HG03159 (cell line): Measurements from ENCODE around the gene MICAL1.

Experiments used
- ATAC-seq: cut with Tn5 transposase; IDR thresholded peaks from one replicate; pipeline ENCODE4 v1.9.1; 2021; ENCODE audit warnings: mild to moderate bottlenecking, moderate library complexity; ENCODE audit not compliant: unreplicated experiment

MICAL1 gene

DNA sequence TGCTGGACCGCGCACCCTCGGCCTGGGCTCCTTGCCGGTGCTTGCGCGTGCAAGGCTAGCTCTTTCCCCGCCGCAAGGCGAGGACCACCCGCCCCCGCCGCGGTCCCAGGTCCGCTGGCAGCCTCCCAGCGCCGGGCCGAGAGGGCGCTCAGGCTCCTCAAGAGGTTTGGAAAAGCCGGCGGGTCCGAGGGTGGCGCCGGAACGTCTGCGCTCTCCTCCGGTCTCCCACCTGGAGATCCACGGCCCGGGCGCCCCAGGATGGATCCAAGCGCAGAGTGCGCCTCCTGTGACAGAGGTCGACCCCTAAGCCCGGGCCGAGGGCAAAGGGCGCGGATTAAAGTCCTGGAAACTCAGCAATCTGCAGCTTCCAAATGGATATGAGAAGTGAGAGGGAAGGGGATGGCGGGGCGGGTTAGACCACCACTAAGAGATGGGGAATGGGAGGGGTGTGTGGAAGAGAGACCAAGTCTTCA, 575 bp upstream of the MICAL1 start:
- no peak for ATAC-seq

DNA sequence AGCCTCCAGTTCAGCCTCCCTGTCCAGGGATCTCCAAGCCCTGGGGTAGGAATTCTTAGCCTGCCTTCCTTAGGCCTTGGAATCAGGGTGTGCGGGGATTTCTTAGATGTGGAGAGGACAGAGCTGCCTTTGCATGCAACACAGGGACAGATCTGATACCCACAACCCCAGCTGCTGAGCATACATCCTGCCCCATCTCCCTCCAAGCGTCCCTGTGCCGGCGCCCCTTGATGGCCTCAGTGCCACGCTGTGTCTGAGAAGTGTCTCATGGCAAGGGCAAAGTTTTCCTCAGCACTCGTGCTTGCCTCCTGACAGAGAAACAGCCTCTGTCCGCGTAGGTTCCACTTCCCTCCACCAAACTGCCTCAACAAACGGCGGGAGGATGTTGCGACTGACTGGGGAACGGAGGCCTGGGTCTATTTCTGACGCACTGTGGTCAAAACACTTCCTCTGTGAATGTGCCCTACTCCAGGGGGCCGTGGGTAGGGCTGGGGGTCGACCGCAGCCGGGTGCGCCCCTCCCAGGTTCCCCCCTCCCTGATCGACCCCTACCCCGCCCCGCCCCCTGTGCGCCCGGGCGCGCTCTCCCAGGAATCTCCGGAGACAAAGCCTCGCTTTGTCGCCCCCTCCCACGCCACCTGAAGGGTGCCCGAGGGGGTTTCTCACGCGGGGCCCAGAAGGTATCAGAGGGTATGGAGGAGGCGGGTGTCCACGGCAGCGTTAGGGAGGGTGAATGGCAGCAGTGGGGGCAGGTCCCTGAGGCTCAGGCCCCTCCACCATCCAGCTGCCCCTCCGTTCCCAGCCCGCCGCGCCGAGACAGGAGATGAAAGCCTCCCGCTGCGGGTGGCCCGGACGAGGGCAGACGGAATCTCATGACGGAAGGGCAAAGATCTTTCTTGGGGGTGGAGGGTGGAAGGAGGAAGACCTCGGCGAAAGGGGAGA, 806 bp downstream of the MICAL1 start:
- ATAC-seq: peak; percentile 26

- no peak for ATAC-seq
Observed at GRCh38 chr6:109453594-109454495, 1.7 kb downstream of the MICAL1 start.

DNA sequence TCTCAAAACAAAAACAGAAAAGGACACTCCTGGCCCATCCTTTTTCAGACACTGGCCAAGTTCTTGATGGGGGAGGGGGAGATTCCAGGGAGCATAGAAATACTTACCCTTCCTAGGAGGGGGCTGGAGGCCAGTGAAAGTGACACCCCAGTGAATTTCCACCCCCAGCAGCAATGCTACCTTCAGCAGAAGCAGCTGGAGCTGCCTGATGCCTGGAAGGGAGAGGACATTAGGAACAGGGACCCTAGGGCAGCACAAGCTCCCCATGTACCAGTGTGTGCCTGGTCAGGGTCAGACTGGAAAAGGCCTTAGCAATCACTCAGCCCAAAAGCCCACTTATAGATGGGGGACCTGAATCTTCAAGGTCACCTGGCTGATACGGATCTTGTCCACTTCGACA, 2.4 kb downstream of the MICAL1 start:
- ATAC-seq: no peak

DNA sequence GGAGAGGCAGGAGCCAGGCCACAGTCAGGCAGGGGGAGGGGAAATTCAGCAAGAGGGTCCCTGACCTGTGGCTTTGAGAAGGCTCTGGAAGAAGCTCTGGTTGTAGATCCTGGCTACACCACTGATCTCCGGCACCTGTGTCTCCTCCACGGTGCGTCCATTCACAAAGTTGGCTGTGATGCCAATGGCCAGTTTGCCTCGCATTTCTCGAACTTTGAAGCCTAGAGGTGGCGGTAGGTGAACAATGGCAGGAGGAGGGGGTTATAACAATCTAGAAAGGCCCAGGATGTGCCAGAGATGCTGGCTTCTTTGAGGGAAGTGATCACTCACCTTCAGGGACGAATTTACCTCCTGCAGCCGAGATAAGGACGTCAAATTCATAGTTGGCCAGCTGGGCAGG, 3.4 kb downstream of the MICAL1 start:
- no peak for ATAC-seq

GRCh38 chr6:109451376-109451775, 4.2 kb downstream of the MICAL1 start:
- no peak for ATAC-seq

DNA sequence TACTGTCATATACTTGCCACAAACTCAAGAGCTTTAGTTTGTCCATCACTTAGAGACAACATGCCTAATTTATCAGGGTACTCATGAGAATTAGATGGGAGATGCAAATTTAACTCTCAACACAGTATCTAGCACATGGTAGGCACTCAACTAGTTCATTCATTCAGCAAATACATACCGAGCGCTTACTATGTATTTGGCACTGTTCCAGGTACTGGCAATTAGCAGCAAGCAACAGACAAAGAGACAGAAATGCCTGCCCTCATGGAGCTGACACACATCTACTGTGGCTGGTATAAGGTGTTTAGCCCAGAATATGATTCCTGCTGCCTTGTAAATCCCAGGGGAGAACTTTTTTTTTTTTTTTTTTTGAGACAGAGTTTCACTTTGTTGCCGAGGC, 4.8 kb downstream of the MICAL1 start:
- ATAC-seq: no peak

GRCh38 chr6:109449795-109450673, 5.5 kb downstream of the MICAL1 start:
- no peak for ATAC-seq

- ATAC-seq: no peak
Observed at GRCh38 chr6:109449064-109449794, 6.3 kb downstream of the MICAL1 start.

- no peak for ATAC-seq
Observed at GRCh38 chr6:109448615-109449014, 7.0 kb downstream of the MICAL1 start.

DNA sequence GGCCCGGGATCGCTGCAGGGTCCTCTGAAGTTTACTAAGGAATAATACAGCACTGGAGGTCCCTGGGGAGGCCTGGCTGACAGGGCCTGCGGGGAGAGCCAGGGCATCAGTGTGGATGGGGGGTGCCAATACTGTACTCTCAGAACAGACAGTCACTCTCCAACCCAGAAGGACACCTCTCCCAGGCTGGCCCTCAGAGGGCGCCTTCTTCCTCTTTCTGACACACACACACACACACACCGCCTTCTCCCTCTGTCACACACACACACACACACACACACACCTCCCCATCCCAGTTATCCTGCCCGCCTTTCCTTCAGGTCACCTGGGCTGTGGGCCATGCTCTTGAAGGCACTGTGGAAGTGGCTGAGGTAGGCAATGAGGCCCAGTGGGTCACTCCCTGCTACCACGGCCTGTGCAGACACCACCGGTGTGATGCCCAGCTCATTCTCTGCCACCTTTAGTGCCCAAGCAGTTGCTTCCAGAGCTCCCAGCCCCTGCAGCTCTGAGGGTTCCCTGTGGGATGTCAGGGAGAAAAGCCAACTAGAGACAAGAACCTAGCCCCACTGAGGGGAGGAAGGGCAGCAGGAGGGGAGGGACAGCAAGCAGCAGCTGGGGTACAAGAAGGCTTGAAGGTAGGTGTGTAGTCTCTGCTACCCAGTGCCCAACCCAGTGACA, 7.6 kb downstream of the MICAL1 start:
- no peak for ATAC-seq

GRCh38 chr6:109447087-109447486, 8.5 kb downstream of the MICAL1 start:
- no peak for ATAC-seq

DNA sequence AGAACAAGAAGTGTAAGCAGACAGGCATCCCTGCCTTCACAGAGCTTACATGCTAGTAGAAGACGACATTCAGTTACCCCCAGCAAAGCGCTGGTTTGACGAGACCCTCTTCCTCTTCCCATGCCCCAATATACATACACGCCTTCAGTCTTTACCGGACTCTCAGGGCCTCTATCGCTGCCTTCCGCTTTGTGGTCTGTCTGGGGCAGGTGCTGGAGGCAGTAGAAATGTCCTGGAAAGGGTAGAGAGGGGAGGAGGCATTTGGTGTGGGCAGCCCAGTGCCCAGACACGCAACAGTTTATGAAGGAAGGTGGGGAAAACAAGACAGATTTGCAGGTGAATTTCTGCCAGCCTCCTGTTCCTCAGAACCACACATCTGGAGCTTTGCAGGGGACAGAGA, 9.0 kb downstream of the MICAL1 start:
- ATAC-seq: no peak

DNA sequence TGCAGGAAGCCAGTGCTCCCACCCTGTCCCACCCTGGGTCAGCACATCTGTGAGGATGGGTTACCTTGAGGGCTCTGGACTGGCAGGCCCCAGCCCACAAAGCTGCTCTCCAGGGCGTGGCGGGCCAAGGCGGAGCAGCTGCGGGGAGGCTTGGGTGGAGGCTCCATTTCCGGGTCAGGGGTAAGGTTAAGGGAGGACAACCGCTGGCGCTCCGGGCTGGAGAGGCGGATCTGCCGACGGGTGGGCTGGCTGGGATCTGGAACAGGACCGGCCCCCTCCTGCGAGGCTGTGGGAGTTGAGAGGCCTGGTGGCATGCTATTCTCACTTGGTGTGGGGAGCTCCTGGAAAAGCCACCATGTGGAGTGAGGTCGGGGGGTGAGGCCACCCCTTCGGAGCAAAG, 9.5 kb downstream of the MICAL1 start:
- no peak for ATAC-seq

DNA sequence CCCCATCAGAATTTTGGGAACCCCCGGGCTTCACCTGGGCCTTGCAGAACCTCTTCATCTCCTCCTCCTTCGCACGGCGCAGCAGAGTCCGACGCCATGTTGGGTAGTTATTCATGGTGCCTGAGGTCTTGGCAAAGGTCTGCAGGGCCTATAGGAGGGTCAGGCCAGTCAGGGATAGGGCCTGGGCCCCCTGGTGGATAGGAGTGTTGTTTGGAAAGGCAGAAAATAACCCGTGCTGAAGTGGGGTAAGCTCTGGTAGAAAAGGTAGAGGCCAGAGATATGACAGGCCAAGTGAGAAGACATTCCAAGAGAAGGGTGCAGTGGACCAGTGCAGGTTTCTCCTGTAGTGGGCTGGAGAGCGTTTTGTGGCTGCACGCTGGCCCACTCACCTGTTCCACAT, 10.2 kb downstream of the MICAL1 start:
- ATAC-seq: no peak

- ATAC-seq: no peak
Observed at GRCh38 chr6:109443425-109443950, 12.1 kb downstream of the MICAL1 start.

DNA sequence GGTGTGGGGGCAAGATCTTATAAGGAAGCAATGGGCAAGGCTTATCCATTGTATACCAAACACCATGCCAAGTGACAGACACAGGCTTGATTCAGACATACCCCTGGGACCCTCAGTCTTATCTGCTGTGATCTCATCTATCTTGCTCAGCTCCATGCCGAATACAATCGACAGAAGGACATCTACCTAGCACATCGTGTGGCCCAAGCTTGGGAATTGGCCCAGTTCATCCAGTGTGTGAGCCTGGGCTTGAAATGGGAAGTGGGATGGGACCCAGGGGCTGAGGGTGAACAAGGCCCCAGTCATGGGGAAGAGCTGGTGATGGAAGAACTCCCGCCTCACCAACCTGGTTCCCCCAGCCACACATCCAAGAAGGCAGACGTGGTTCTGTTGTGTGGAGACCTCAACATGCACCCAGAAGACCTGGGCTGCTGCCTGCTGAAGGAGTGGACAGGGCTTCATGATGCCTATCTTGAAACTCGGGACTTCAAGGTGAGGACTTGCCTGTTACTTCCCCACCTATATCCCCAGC, 13.1 kb downstream of the MICAL1 start:
- ATAC-seq: no peak

DNA sequence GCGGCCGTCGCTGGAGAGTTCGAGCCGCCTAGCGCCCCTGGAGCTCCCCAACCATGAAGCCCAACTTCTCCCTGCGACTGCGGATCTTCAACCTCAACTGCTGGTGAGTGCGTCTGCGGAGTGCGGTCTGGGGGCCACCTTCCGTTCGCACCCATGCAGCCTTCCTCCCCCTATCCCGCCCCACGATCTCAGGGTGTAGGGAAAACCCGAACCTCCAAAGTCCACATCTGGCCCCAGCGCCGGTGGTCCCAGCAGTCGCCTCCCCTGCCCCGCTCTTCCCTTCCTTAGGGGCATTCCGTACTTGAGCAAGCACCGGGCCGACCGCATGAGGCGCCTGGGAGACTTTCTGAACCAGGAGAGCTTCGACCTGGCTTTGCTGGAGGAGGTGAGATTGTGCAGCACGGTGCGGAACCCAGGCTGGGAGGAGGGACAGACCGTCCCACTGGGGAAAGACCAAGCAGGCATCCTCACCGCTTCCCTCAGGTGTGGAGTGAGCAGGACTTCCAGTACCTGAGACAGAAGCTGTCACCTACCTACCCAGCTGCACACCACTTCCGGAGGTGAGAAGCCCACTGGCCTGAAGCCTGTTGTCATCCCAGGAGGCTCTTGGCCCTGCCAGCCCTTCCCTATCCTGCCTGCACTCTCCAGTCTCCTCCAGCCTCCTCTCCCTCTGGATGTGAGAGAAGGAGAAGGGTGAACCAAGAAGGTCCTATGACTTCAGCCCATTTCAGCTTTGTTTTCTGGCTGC, 14.3 kb downstream of the MICAL1 start:
- ATAC-seq: peak; percentile 35
